Measurements from ENCODE around the gene IGSF3.

IGSF3 gene

GRCh38 chr1:116679091-116679827 is 11.7 kb upstream of the IGSF3 start:
- no peak overlapping the region for H3K27ac ChIP-seq
- TF ChIP-seq CTCF (conservative IDR thresholded peaks at IDR 0.05) = no peak
- no peak for TF ChIP-seq ZFX (IDR thresholded peaks at IDR 0.05)

- TF ChIP-seq ZFX (IDR thresholded peaks at IDR 0.05) = no peak
- no peak for TF ChIP-seq CTCF (conservative IDR thresholded peaks at IDR 0.05)
- no peak overlapping the region for H3K27ac ChIP-seq
These were observed 11.2 kb upstream of the IGSF3 start for GRCh38 chr1:116678732-116679090.

GRCh38 chr1:116677474-116678062 is 10.0 kb upstream of the IGSF3 start:
- no peak for TF ChIP-seq ZFX (IDR thresholded peaks at IDR 0.05)
- no peak for TF ChIP-seq CTCF (conservative IDR thresholded peaks at IDR 0.05)
- no peak overlapping the region for H3K27ac ChIP-seq

- no peak overlapping the region for H3K27ac ChIP-seq
- no peak for TF ChIP-seq CTCF (conservative IDR thresholded peaks at IDR 0.05)
- no peak for TF ChIP-seq ZFX (IDR thresholded peaks at IDR 0.05)
These were observed 8.8 kb upstream of the IGSF3 start for GRCh38 chr1:116676291-116676690.

- TF ChIP-seq ZFX (IDR thresholded peaks at IDR 0.05) (no peak), CTCF (conservative IDR thresholded peaks at IDR 0.05) (no peak)
- no peak overlapping the region for H3K27ac ChIP-seq
These were observed 7.2 kb upstream of the IGSF3 start for GRCh38 chr1:116674751-116675150.

- H3K27ac ChIP-seq = no peak overlapping the region
- TF ChIP-seq ZFX (IDR thresholded peaks at IDR 0.05) (no peak), CTCF (conservative IDR thresholded peaks at IDR 0.05) (no peak)
These were observed 6.5 kb upstream of the IGSF3 start for GRCh38 chr1:116674011-116674531.

GRCh38 chr1:116671912-116672311 is 4.4 kb upstream of the IGSF3 start:
- H3K27ac ChIP-seq = no peak overlapping the region
- TF ChIP-seq ZFX (IDR thresholded peaks at IDR 0.05) = no peak
- no peak for TF ChIP-seq CTCF (conservative IDR thresholded peaks at IDR 0.05)

All from C4-2B (cell line).